Activated T-cell treated with anti-CD3 and anti-CD28 coated beads, Interleukin-2, amount 50 U/mL, for 72 hours (primary cell): ENCODE data around the gene RASA3. TPM values are rescaled to one million over a fixed set of nuclear protein-coding genes. Genes with fewer than 3 reads are reported as not detected.

Experiments
- ATAC-seq, 2 donors: fragments of 150-1000 bp; cut with Tn5 transposase; replicated peaks in 1 of 2; 2 replicates each; pipeline ENCODE4 v1.10.0; 2021; ENCODE audit warnings: moderate library complexity in 2 of 2, mild to moderate bottlenecking in 1 of 2
- DNase-seq, 2 donors: peaks; one replicate each; pipeline ENCODE4 v3.0.0; 2021 to 2022; ENCODE audit warnings: mixed read lengths in 1 of 2
- H3K27ac Mint-ChIP-seq: one replicate; pipeline ENCODE4 v1.8.0; 2022; ENCODE audit warnings: mild to moderate bottlenecking, moderate library complexity, mixed read lengths
- H3K27me3 Mint-ChIP-seq: one replicate; pipeline ENCODE4 v1.8.0; 2022; ENCODE audit warnings: low read depth, mixed read lengths
- H3K36me3 Mint-ChIP-seq, 2 donors: one replicate each; pipeline ENCODE4 v1.8.0; 2022; ENCODE audit warnings: mixed read lengths in 2 of 2, mild to moderate bottlenecking in 1 of 2; ENCODE audit not compliant: insufficient read depth in 2 of 2
- H3K4me1 Mint-ChIP-seq: one replicate; pipeline ENCODE4 v1.8.0; 2022; ENCODE audit warnings: low read depth, mixed read lengths
- H3K4me3 Mint-ChIP-seq, 2 donors: one replicate each; pipeline ENCODE4 v1.8.0; 2022; ENCODE audit warnings: mild to moderate bottlenecking in 2 of 2, mixed read lengths in 2 of 2, moderate library complexity in 2 of 2
- H3K9me3 Mint-ChIP-seq, 2 donors: one replicate each; pipeline ENCODE4 v1.8.0; 2022; ENCODE audit warnings: mixed read lengths in 2 of 2
- total RNA-seq, 2 donors: library from RNA; stranded (reverse); gene quantifications; one replicate each; pipeline ENCODE4 v1.2.3, GENCODE V29; 2022

RASA3 gene
- total RNA-seq, 2 donors from 2014 or later: 39.2 to 48.9 TPM

DNA sequence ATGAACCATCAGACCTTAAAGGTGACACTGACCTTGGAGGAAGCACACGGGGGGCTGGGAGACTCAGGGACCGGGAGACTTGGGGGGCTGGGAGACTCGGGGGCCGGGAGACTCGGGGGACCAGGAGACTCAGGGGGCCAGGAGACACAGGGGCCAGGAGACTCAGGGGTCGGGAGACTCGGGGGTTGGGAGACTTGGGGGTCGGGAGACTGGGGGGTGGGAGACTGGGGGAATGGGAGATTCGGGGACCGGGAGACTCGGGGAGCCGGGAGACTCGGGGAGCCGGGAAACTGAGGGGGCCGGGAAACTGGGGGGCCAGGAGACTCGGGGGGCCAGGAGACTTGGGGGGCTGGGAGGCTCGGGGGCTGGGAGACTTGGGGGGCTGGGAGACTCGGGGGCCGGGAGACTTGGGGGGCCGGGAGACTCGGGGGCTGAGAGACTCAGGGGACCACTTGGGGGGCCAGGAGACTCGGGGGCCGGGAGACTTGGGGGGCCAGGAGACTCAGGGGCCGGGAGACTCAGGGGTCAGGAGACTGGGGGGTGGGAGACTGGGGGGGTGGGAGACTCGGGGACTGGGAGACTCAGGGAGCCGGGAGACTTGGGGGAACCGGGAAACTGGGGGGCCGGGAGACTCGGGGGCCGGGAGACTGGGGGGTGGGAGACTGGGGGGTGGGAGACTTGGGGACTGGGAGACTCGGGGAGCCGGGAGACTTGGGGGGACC, 62.9 kb downstream of the RASA3 start:
- H3K36me3 Mint-ChIP-seq: peaks cover 6 to 12% of the 10 kb centered on the region in 2 donors
- H3K27ac Mint-ChIP-seq: no peak overlapping the region
- H3K4me1 Mint-ChIP-seq: peaks cover 55% of the 10 kb centered on the region
- DNase-seq (no peak), ATAC-seq (no peak)
- peaks cover 2% of the 10 kb centered on the region in 2 donors for H3K9me3 Mint-ChIP-seq
- no peaks in the 10 kb centered on the region for H3K27me3 Mint-ChIP-seq
- peak overlapping the region in 1 of 2 donors; percentile 77 for H3K4me3 Mint-ChIP-seq

DNA sequence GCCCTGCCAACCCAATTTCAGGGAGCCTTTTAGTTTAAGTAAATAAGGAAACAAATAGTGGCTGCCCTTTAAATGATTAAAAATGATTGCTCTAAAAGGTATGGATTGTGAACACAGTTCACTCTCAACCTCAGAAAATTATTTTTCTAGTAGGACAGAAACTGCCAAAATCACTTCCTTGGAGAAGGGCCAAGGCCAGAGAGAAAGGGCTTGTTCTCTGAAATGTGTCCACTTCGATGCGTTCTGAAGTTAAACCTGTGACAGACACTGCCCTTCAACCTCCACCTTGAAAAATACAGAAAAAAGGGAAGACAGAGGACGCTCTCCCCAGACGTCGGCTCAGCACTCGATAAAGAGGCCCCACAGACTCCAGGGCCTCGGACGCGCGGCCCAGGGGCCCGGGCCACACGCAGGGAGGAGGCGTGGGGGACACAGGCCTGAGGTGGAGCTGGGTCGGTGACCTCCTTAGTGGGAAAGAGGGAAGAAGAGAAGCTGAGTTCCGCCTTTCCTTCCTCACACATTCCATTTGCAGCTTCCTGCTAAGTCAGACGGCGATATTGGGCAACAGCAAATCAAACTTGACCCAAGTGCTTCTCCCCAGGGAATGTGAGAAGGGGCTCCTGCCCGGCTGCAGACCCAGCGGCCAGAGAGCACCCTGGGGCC, 63.6 kb downstream of the RASA3 start:
- Mint-ChIP-seq H3K27me3 (no peaks in the 10 kb centered on the region), H3K4me1 (peaks cover 59% of the 10 kb centered on the region), H3K4me3 (peak overlapping the region; percentile 77 to 91), H3K9me3 (peaks cover 2% of the 10 kb centered on the region in 2 donors), H3K36me3 (peaks cover 6 to 12% of the 10 kb centered on the region in 2 donors), H3K27ac (peak overlapping the region; percentile 77)
- DNase-seq (no peak), ATAC-seq (no peak)

DNA sequence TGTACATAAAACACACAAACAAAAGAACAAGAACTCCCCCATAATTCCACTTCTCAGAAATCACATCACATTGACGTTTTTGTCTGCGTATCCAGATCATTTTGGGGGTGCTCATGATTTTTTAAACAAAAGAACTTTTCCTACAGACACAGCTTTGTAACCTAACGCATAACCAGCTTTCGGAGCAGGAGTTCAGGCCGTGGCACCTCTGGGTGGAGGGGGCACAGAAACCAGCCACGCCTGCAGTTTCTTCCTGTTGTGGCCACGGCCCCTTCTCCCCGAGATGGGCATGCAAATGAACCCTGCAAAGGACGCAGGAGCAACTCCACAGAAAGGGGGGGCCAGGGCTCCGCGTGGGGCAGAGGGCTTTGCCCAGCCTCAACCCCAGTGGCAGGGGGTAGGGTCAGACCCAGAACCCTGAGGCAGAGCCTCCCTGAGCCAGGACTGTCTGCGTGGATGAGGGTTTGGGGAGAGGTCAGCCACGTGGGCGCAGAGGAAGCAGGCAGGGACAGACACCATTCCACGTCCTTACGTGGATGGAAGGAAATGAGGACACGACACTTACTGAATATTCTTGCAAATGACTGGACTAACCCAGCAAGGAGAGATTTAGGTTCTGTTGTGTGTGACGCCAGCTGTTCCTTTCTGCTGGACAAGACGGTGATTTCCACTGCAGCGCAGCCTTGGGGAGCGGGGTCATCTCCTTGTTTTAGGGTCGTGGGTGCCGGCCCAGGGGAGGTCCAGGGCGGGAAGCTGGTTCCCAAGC, 64.4 kb downstream of the RASA3 start:
- peak overlapping the region; percentile 77 to 91 for H3K4me3 Mint-ChIP-seq
- no peaks in the 10 kb centered on the region for H3K27me3 Mint-ChIP-seq
- ATAC-seq (no peak), DNase-seq (peak; percentile 27 to 45)
- H3K36me3 Mint-ChIP-seq: peaks cover 6 to 12% of the 10 kb centered on the region in 2 donors
- H3K4me1 Mint-ChIP-seq: peaks cover 65% of the 10 kb centered on the region
- H3K27ac Mint-ChIP-seq: peak overlapping the region; percentile 92
- H3K9me3 Mint-ChIP-seq: peaks cover 2% of the 10 kb centered on the region in 2 donors

DNA sequence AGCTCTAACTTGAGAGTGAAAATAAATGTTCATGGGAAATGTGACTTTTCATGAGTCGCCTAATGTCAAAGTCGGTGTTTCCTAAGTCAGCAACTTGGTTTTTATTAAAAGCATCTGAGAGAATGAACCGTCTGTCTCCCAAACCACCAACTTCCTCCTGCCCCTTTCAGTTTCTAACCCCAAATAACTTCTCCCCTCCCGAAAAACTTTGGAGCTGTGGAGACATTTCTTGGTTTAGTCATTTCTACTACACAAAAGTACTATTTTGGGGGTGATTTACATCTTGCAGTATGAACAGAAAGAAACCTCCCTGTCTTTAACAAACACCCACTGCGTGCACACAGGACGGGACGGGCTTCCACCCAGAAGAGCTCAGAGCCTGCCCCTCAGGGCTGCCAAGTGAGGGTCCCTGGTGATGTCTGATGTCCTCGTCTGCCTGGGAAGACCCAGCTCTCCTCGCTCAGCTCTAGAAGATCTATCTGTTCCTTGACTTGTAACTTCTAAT, 65.0 kb downstream of the RASA3 start:
- ATAC-seq (peak; percentile 39 to 43), DNase-seq (peak; percentile 35 to 41)
- peak overlapping the region; percentile 77 to 91 for H3K4me3 Mint-ChIP-seq
- peaks cover 2% of the 10 kb centered on the region in 2 donors for H3K9me3 Mint-ChIP-seq
- H3K4me1 Mint-ChIP-seq: peaks cover 63% of the 10 kb centered on the region
- H3K27me3 Mint-ChIP-seq: no peaks in the 10 kb centered on the region
- H3K36me3 Mint-ChIP-seq: peaks cover 6 to 12% of the 10 kb centered on the region in 2 donors
- peak overlapping the region; percentile 92 for H3K27ac Mint-ChIP-seq

DNA sequence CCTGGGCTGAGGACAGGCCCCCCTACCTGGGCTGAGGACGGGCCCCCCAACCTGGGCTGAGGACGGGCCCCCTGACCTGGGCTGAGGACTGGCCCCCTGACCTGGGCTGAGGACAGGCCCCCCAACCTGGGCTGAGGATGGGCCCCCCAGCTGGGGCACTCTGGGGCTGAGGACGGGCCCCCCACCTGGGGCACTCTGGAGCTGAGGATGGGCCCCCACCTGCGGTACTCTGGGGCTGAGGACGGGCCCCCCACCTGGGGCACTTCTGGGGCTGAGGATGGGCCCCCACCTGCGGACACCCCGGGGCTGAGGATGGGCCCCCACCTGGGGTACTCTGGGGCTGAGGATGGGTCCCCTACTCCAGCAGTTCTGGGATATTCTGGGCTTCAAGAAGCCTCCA, 65.5 kb downstream of the RASA3 start:
- Mint-ChIP-seq H3K4me3 (peak overlapping the region; percentile 94 to 96), H3K27ac (peak overlapping the region; percentile 92), H3K4me1 (peaks cover 58% of the 10 kb centered on the region), H3K36me3 (peaks cover 3 to 7% of the 10 kb centered on the region in 2 donors), H3K9me3 (peaks cover 2% of the 10 kb centered on the region in 2 donors), H3K27me3 (no peaks in the 10 kb centered on the region)
- ATAC-seq (no peak), DNase-seq (no peak)

DNA sequence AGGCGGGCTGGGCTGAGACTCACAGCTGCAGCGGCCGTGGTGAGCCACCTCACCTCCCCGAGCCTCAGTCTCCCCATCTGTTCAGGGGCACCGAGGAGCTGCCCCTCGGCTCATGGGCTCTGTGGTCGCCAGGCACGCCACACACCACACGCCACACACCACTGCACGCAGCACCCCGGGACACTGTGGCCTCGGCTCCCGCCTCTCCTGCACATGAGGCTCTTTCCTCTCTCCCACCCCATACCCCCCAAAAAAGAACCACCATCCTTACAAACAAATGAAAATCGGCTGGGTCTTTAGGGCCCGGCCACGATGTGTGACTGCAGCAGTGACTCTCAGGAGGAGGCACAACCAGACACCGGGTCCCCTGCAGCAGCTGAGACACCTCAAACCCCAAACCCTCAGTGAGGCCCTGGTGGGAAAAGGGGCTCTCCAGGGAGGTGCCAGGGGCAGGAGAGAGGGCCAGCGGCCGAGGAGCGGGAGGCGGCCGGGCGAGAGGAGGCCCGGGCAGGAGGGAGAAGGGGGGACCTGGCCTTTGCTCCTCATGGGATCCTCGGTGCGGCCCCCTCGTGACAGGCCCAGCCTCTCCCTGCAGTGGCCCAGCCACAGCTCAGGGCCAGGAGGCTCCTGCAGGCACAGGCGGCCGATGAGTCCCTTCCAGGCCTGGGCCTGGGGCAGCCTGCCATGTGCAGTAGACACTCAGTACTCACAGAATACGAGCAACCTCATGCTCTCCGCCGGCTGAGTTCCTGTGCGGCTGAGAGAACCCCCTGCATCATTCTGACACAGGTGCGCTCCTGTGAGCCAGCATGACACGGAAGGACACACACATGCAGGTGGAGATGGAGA, 66.3 kb downstream of the RASA3 start:
- H3K4me1 Mint-ChIP-seq: peaks cover 58% of the 10 kb centered on the region
- peaks cover 2 to 3% of the 10 kb centered on the region in 2 donors for H3K36me3 Mint-ChIP-seq
- peak; percentile 1 to 3 for ATAC-seq
- no peaks in the 10 kb centered on the region for H3K27me3 Mint-ChIP-seq
- peak overlapping the region; percentile 98 for H3K27ac Mint-ChIP-seq
- peak overlapping the region; percentile 94 to 96 for H3K4me3 Mint-ChIP-seq
- peak; percentile 36 to 45 for DNase-seq
- H3K9me3 Mint-ChIP-seq: peaks cover 2% of the 10 kb centered on the region in 2 donors

DNA sequence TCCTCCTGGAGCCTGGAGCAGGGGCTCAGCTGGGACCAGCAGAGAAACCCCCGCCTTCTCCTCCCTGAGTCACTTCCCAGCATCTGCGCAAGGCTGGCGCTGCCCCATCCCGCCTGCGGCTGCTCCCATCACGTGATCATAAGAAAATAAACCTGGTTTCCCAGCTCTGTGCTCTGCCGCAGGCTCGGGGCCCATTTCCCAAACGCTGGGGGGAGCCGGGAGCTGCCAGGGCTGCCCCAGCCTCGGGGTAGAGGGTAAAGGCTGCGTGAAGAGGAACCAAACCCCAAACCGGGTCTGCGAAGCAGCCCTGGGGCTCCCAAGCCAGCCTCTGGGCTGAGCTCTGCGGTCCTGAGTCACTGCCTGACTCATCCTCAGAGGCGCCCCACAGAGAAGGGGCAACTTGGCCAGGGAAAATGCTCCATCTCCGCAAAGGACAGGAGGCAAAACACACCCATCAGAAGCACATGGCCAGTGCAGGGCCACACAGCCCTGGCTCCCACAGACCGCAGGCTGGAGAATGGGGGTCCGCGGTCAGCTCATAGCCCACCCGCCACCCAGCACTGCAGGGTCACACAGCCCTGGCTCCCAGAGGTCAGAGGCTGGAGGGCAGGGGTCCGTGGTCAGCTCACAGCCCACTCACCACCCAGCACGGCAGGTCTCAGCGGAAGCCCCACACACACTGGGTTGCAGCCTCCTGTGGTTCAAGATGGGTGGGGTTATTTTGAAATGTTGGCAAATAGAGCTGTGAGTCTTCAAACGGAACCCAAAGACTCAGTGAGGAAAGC, 67.1 kb downstream of the RASA3 start:
- peak overlapping the region; percentile 98 for H3K27ac Mint-ChIP-seq
- peak; percentile 88 to 91 for ATAC-seq
- no peaks in the 10 kb centered on the region for H3K36me3 Mint-ChIP-seq
- H3K4me3 Mint-ChIP-seq: peak overlapping the region; percentile 94 to 96
- no peaks in the 10 kb centered on the region for H3K27me3 Mint-ChIP-seq
- H3K4me1 Mint-ChIP-seq: peaks cover 58% of the 10 kb centered on the region
- H3K9me3 Mint-ChIP-seq: no peaks in the 10 kb centered on the region
- peak; percentile 86 to 89 for DNase-seq

DNA sequence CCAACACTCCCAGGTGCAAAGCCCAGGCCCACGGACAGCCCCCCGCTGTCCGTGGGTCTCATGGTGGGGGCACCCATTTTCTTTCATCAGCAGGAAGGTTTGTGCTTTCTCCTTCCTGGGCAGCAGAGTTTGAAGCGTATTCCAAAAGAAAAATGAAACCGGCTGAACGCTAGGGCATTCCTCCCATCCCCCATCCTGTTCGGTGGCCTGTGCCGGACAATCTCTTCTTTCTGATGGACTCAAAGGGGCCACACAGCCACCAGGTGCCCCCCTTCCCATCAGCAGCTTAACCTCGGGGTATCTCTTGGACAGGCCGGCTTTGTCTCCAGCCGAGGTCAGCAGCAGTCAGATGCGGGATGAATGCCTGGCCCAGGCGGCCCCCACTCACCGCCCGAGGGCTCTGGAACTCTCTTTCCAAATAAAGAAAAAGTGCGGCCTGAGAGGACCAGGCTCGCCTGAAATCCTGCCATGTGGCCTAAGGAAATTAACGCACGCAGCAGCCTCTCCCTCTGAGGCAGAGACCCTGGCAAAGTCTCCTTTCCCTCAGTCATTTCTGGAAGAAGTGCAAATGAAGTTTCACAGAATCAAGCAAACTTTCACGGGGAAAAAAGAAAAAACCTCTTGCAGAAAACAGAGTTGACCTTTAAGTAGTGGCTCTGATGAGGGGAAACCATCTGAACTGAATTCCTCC, 67.8 kb downstream of the RASA3 start:
- Mint-ChIP-seq H3K27me3 (no peaks in the 10 kb centered on the region), H3K27ac (peak overlapping the region; percentile 98), H3K4me1 (peaks cover 65% of the 10 kb centered on the region)

DNA sequence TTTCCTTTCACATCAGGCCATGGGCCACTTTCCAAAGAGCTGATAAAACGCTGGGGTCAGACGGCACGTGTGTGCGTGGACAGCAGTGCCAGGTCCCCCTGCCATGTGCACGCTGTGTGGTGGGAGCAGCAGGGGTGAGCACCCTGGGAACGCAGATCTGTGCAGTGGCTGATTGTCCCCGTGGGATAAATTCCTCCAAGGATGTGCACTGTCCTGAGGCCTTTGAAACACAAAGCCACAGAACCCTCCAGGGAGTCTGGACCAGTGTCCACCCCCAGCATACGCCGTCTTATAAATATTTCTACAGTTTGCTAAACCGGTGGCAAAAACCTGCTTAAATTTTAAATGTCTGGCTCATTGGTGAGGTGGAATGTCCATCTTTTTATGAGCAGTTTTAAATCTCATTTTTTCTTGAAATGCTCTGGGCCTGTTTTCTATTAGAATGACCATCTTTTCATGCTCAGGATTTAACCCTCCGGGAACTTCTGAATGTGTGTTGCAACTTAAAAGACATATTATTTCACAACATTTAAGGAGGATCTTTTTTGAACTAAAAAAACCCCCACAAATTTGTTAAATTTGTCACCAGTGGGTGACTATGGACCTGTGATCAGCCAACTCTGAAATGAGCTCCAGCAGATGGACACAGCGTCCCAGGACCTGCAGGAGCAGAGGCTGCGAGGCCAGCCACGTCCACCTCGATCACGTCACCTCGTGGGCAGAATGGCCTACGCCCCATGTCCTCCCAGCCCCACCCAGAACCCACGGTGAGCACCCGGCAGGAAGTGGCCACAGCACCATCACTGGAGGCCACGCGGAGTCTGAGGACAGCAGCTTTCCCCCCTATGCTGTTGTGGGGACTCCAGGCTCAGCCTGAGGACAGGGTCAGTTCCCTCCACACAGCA, 68.6 kb downstream of the RASA3 start:
- ATAC-seq (no peak), DNase-seq (peak in 1 of 2 donors; percentile 52)
- no peaks in the 10 kb centered on the region for H3K36me3 Mint-ChIP-seq
- H3K27me3 Mint-ChIP-seq: no peaks in the 10 kb centered on the region
- no peaks in the 10 kb centered on the region for H3K9me3 Mint-ChIP-seq
- peak overlapping the region; percentile 98 for H3K27ac Mint-ChIP-seq
- H3K4me3 Mint-ChIP-seq: peak overlapping the region; percentile 94 to 96
- H3K4me1 Mint-ChIP-seq: peaks cover 61% of the 10 kb centered on the region

More for the DNA sequence above, 67.8 kb downstream of the RASA3 start:
- ATAC-seq: no peak
- H3K36me3 Mint-ChIP-seq: no peaks in the 10 kb centered on the region
- no peak for DNase-seq
- peak overlapping the region; percentile 94 to 96 for H3K4me3 Mint-ChIP-seq
- no peaks in the 10 kb centered on the region for H3K9me3 Mint-ChIP-seq

DNA sequence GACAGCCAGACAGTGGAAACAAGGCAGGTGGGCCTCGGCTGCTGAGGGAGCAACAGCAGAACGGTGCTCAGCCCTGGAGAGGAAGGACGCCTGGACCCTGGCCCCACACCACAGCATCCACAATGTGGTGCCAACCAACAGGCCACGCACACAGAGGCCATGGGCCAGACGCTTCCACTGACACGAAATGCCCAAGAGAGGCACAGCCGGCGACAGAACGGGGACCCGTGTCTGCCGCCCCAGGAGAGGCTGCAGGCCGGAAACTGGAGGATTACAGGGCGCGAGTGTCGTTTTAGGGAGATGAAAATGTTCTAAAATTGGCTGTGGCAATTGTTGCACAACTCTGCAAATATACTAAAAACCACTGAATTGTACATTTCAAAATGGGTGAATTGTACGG, 69.7 kb downstream of the RASA3 start:
- Mint-ChIP-seq H3K4me3 (no peak overlapping the region), H3K9me3 (no peaks in the 10 kb centered on the region), H3K27ac (no peak overlapping the region), H3K36me3 (no peaks in the 10 kb centered on the region), H3K4me1 (peaks cover 60% of the 10 kb centered on the region), H3K27me3 (no peaks in the 10 kb centered on the region)
- DNase-seq (no peak), ATAC-seq (no peak)
